Liver (tissue), 9 donors: Measurements from ENCODE around the gene BAIAP2L1. TPM values are rescaled to one million over a fixed set of nuclear protein-coding genes. Genes with fewer than 3 reads are reported as not detected.

ENCODE experiments used
- DNase-seq: peaks from one replicate; pipeline ENCODE4 v3.0.0-alpha.2; 2017; ENCODE audit warnings: low spot score
- H3K27ac ChIP-seq, 2 donors: one replicate each; pipeline ENCODE4 v1.7.0; 2013; ENCODE audit warnings: inconsistent platforms in 2 of 2, low read length in 2 of 2, control low read depth in 1 of 2, low read depth in 1 of 2, mild to moderate bottlenecking in 1 of 2
- H3K27me3 ChIP-seq, 4 donors: one replicate each; pipeline versions ENCODE4 v1.6.1 to v1.7.0; 2013; ENCODE audit warnings: low read length in 3 of 4, inconsistent platforms in 1 of 4, mild to moderate bottlenecking in 1 of 4, moderate library complexity in 1 of 4; ENCODE audit not compliant: control insufficient read depth in 4 of 4, insufficient read depth in 4 of 4
- H3K36me3 ChIP-seq, 4 donors: one replicate each; pipeline versions ENCODE4 v1.6.1 to v1.7.0; 2013; ENCODE audit warnings: low read length in 3 of 4, mild to moderate bottlenecking in 3 of 4, low read depth in 1 of 4, moderate library complexity in 1 of 4; ENCODE audit not compliant: control insufficient read depth in 4 of 4, insufficient read depth in 3 of 4
- H3K4me1 ChIP-seq, 4 donors: one replicate each; pipeline versions ENCODE4 v1.6.1 to v1.7.0; 2013; ENCODE audit warnings: low read length in 3 of 4, mild to moderate bottlenecking in 3 of 4, moderate library complexity in 1 of 4; ENCODE audit not compliant: control insufficient read depth in 4 of 4, insufficient read depth in 4 of 4
- H3K4me3 ChIP-seq, 3 donors: one replicate each; pipeline versions ENCODE4 v1.6.1 to v1.7.0; 2013; ENCODE audit warnings: low read length in 3 of 3, control low read depth in 1 of 3, low read depth in 1 of 3, mild to moderate bottlenecking in 1 of 3
- H3K9ac ChIP-seq, 2 donors: one replicate each; pipeline ENCODE4 v1.7.0; 2013; ENCODE audit warnings: low read length in 2 of 2, mild to moderate bottlenecking in 2 of 2, moderate library complexity in 2 of 2, control low read depth in 1 of 2, low read depth in 1 of 2
- H3K9me3 ChIP-seq, 4 donors: one replicate each; pipeline versions ENCODE4 v1.6.1 to v1.7.0; 2013; ENCODE audit warnings: low read length in 3 of 4; ENCODE audit not compliant: control insufficient read depth in 4 of 4
- ATF3 ChIP-seq: IDR thresholded peaks from 2 replicates; pipeline ENCODE4 v1.6.1; 2016; ENCODE audit warnings: antibody characterized with exemption
- EGR1 ChIP-seq, 2 donors: IDR thresholded peaks; 2 replicates each; pipeline ENCODE4 v1.6.1; 2016 to 2018; ENCODE audit warnings: antibody characterized with exemption in 2 of 2, low read depth in 2 of 2
- FOXA2 ChIP-seq: IDR thresholded peaks from 2 replicates; pipeline ENCODE4 v1.6.1; 2016; ENCODE audit warnings: antibody characterized with exemption
- GABPA ChIP-seq, 2 donors: IDR thresholded peaks in 1 of 2; conservative IDR thresholded peaks in 1 of 2; 2 replicates each; pipeline ENCODE4 v1.6.1; 2016; ENCODE audit warnings: antibody characterized with exemption in 2 of 2, mild to moderate bottlenecking in 1 of 2, moderate library complexity in 1 of 2
- HNF4A ChIP-seq, 2 donors: conservative IDR thresholded peaks; 2 replicates each; pipeline ENCODE4 v1.6.1; 2016; ENCODE audit warnings: antibody characterized with exemption in 2 of 2, mild to moderate bottlenecking in 2 of 2
- HNF4G ChIP-seq: IDR thresholded peaks from 2 replicates; pipeline ENCODE4 v1.6.1; 2016; ENCODE audit warnings: antibody characterized with exemption
- JUND ChIP-seq, 2 donors: IDR thresholded peaks; 2 replicates each; pipeline ENCODE4 v1.6.1; 2016; ENCODE audit warnings: antibody characterized with exemption in 2 of 2
- MAX ChIP-seq: IDR thresholded peaks from 2 replicates; pipeline ENCODE4 v1.6.1; 2016; ENCODE audit warnings: antibody characterized with exemption
- RAD21 ChIP-seq, 2 donors: IDR thresholded peaks; 2 replicates each; pipeline ENCODE4 v1.6.1; 2016; ENCODE audit warnings: antibody characterized with exemption in 2 of 2, mild to moderate bottlenecking in 2 of 2
- RXRA ChIP-seq, 2 donors: IDR thresholded peaks; 2 replicates each; pipeline ENCODE4 v1.6.1; 2017 to 2018; ENCODE audit warnings: antibody characterized with exemption in 2 of 2, mild to moderate bottlenecking in 1 of 2
- SP1 ChIP-seq: IDR thresholded peaks from 2 replicates; pipeline ENCODE4 v1.6.1; 2018; ENCODE audit warnings: antibody characterized with exemption, mild to moderate bottlenecking
- TAF1 ChIP-seq: conservative IDR thresholded peaks from 2 replicates; pipeline ENCODE4 v1.6.1; 2016; ENCODE audit warnings: antibody characterized with exemption, mild to moderate bottlenecking
- YY1 ChIP-seq: IDR thresholded peaks from 2 replicates; pipeline ENCODE4 v1.6.1; 2016; ENCODE audit warnings: antibody characterized with exemption, mild to moderate bottlenecking
- WGBS: extraction: QIAGEN DNeasy Blood & Tissue Kit; methylation state at CpG from one replicate; pipeline ENCODE4 v1.1.7; 2013; 5-methylcytosine and 5-hydroxymethylcytosine counted together
- polyA plus RNA-seq, 2 donors: library from polyadenylated mRNA; stranded (reverse) in 1 of 2; unstranded in 1 of 2; fragments of 200-250 nt in 1 of 2; fragments of >200 nt in 1 of 2; fragmentation: Nextera tagmentation in 1 of 2; extraction: Ambion mirVana in 1 of 2; gene quantifications; one replicate each; pipeline versions ENCODE4 v1.2.1 to v1.2.3, GENCODE V29; 2013 to 2015
- total RNA-seq, 2 donors: library from RNA; depleted of rRNA; stranded (reverse); fragments of >200 nt; gene quantifications; one replicate each; pipeline ENCODE4 v1.2.3, GENCODE V29; 2014
- TF ChIP-seq, protein P1 (sequence below): IDR thresholded peaks from 2 replicates; pipeline ENCODE4 v1.6.1; 2016; ENCODE audit warnings: antibody characterized with exemption
- TF ChIP-seq, protein P2 (sequence below): IDR thresholded peaks from 2 replicates; pipeline ENCODE4 v1.6.1; 2016; ENCODE audit warnings: antibody characterized with exemption, mild to moderate bottlenecking
- donor health status: healthy.
- donor health status: healthy.
- donor health status: healthy.
- donor health status: healthy.
- donor health status: healthy.

Gene BAIAP2L1
- total and polyA plus RNA-seq, 4 donors: 5.4 to 8.9 (median 8.7) TPM

DNA sequence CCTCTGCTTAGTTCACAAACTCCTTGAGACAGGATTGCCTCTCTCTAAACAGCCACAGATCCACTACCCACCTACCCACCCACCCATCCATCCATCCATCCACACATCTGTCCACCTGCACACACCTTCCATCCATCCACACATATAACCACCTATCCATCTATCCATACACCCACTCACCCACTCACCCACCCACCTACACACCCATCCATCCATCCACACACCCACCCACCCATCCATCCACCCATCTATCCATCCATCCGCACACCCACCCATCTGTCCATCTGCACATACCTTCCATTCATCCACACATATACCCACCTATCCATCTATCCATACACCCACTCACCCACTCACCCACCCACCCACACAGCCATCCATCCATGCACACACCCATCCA is 158.5 kb downstream of the BAIAP2L1 start:
- Histone ChIP-seq H3K4me1 (no peaks in the 10 kb centered on the region), H3K9me3 (no peaks in the 10 kb centered on the region), H3K9ac (no peak overlapping the region), H3K27ac (no peak overlapping the region), H3K27me3 (no peaks in the 10 kb centered on the region), H3K36me3 (peaks cover 0 to 11% (median 5%) of the 10 kb centered on the region in 4 donors), H3K4me3 (no peak overlapping the region)
- no peak for DNase-seq
- TF ChIP-seq, protein P1, sequence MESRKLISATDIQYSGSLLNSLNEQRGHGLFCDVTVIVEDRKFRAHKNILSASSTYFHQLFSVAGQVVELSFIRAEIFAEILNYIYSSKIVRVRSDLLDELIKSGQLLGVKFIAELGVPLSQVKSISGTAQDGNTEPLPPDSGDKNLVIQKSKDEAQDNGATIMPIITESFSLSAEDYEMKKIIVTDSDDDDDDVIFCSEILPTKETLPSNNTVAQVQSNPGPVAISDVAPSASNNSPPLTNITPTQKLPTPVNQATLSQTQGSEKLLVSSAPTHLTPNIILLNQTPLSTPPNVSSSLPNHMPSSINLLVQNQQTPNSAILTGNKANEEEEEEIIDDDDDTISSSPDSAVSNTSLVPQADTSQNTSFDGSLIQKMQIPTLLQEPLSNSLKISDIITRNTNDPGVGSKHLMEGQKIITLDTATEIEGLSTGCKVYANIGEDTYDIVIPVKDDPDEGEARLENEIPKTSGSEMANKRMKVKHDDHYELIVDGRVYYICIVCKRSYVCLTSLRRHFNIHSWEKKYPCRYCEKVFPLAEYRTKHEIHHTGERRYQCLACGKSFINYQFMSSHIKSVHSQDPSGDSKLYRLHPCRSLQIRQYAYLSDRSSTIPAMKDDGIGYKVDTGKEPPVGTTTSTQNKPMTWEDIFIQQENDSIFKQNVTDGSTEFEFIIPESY: no peak
- no peak for TF ChIP-seq FOXA2
- TF ChIP-seq TAF1: no peak
- 97% methylated on average over 1 of the region's 1 CpG for WGBS

DNA sequence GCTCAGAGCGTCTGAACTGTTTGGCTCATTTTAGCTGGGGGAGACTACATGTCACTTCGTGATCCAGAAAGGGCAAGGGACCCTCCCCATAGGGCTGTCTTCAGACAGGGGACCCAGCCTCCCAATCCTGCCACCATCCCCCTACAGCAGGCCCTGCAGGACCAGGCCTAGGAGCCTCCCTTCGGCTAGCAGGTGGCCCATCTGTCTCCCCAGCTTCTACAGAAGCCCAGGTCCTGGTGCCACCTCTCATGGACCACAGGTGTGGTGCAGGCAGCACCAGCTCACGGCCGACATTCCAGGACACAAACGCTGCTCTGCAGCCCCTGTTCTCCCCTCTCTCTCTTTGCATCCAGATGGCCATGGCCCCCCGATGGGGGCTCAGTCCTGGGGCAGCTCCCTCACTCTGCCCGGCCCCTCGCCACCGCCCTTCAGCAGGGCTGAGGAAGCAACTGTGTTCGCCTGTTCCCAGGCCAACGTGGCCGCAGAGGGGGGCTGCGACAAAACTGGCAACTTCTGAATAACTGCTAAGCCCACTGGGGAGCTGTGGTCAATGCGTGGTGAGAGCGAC is 159.1 kb downstream of the BAIAP2L1 start:
- H3K4me3 ChIP-seq: no peak overlapping the region
- no peak overlapping the region for H3K27ac ChIP-seq

More for the DNA sequence above, 159.1 kb downstream of the BAIAP2L1 start:
- Histone ChIP-seq H3K4me1 (no peaks in the 10 kb centered on the region), H3K9ac (no peak overlapping the region), H3K27me3 (no peaks in the 10 kb centered on the region), H3K36me3 (peaks cover 0 to 11% (median 5%) of the 10 kb centered on the region in 4 donors), H3K9me3 (no peaks in the 10 kb centered on the region)
- TF ChIP-seq JUND (IDR thresholded peaks at IDR 0.05) (no peak), TAF1 (no peak), ATF3 (no peak), HNF4A (conservative IDR thresholded peaks at IDR 0.05) (no peak), YY1 (no peak), FOXA2 (no peak), SP1 (no peak), EGR1 (IDR thresholded peaks at IDR 0.05; ENCODE audit: low read depth in 2 of 2) (no peak), RAD21 (IDR thresholded peaks at IDR 0.05) (no peak), HNF4G (no peak), GABPA (IDR thresholded peaks at IDR 0.05 in 1 of 2, conservative IDR thresholded peaks at IDR 0.05 in 1 of 2) (no peak), MAX (no peak), RXRA (IDR thresholded peaks at IDR 0.05) (no peak)
- TF ChIP-seq, protein P2, sequence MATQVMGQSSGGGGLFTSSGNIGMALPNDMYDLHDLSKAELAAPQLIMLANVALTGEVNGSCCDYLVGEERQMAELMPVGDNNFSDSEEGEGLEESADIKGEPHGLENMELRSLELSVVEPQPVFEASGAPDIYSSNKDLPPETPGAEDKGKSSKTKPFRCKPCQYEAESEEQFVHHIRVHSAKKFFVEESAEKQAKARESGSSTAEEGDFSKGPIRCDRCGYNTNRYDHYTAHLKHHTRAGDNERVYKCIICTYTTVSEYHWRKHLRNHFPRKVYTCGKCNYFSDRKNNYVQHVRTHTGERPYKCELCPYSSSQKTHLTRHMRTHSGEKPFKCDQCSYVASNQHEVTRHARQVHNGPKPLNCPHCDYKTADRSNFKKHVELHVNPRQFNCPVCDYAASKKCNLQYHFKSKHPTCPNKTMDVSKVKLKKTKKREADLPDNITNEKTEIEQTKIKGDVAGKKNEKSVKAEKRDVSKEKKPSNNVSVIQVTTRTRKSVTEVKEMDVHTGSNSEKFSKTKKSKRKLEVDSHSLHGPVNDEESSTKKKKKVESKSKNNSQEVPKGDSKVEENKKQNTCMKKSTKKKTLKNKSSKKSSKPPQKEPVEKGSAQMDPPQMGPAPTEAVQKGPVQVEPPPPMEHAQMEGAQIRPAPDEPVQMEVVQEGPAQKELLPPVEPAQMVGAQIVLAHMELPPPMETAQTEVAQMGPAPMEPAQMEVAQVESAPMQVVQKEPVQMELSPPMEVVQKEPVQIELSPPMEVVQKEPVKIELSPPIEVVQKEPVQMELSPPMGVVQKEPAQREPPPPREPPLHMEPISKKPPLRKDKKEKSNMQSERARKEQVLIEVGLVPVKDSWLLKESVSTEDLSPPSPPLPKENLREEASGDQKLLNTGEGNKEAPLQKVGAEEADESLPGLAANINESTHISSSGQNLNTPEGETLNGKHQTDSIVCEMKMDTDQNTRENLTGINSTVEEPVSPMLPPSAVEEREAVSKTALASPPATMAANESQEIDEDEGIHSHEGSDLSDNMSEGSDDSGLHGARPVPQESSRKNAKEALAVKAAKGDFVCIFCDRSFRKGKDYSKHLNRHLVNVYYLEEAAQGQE: no peak
- TF ChIP-seq, protein P1: no peak
- no peak for DNase-seq
- 91% methylated on average over 16 of the region's 16 CpGs for WGBS

Other genes starting within 250 kb of the BAIAP2L1 start
- 10 to 100 TPM in 1 of 2 donors, 1 to 10 TPM in 1; 1.8 to 28.9 TPM for gene BHLHA15, start 189.7 kb downstream of the BAIAP2L1 start, total RNA-seq
- 10 to 100 TPM in 1 of 2 donors, 1 to 10 TPM in 1; 1.0 to 13.4 TPM for gene BHLHA15, start 189.7 kb downstream of the BAIAP2L1 start, polyA plus RNA-seq
- gene TECPR1, start 148.9 kb downstream of the BAIAP2L1 start, total RNA-seq: 10 to 100 TPM; 10.9 to 16.3 TPM
- 1 to 10 TPM; 3.3 to 4.8 TPM for gene TECPR1, start 148.9 kb downstream of the BAIAP2L1 start, polyA plus RNA-seq
- 10 to 100 TPM; 14.0 to 30.1 TPM for gene BRI3, start 119.4 kb downstream of the BAIAP2L1 start, total RNA-seq
- 10 to 100 TPM; 69.3 to 80.4 TPM for gene BRI3, start 119.4 kb downstream of the BAIAP2L1 start, polyA plus RNA-seq
- gene NPTX2, start 216.2 kb upstream of the BAIAP2L1 start, total RNA-seq: 1 to 10 TPM in 1 of 2 donors, under 1 TPM in 1; 0.09 to 1.5 TPM
- under 1 TPM; 0.22 to 0.95 TPM for gene NPTX2, start 216.2 kb upstream of the BAIAP2L1 start, polyA plus RNA-seq